ENCODE measurements around the gene ABTB1.

- TF ChIP-seq POLR2AphosphoS5 (IDR thresholded peaks at IDR 0.05; ENCODE audit: low read depth, low read length) (no peak), POLR2A (IDR thresholded peaks at IDR 0.05; ENCODE audit: low read depth, low read length) (no peak), TAF1 (IDR thresholded peaks at IDR 0.05; ENCODE audit: borderline replicate concordance, low read depth, low read length) (no peak)
These were observed 56.9 kb downstream of the ABTB1 start for GRCh38 chr3:127729556-127730056.
